NCI-H1092 treated with DMSO at 0.1 percent for 48 hours (cell line): ENCODE results near the gene C14orf180.

Source experiments
- DNase-seq: peaks from one replicate; lab custom pipeline; 2025; lab: John Stamatoyannopoulos, UW

C14orf180 gene

GRCh38 chr14:104561632-104562495 is 17.7 kb upstream of the C14orf180 start:
- DNase-seq = no peak

GRCh38 chr14:104562606-104563005 is 17.0 kb upstream of the C14orf180 start:
- DNase-seq = no peak

- no peak for DNase-seq
These were observed 16.3 kb upstream of the C14orf180 start for GRCh38 chr14:104563191-104563741.

DNA sequence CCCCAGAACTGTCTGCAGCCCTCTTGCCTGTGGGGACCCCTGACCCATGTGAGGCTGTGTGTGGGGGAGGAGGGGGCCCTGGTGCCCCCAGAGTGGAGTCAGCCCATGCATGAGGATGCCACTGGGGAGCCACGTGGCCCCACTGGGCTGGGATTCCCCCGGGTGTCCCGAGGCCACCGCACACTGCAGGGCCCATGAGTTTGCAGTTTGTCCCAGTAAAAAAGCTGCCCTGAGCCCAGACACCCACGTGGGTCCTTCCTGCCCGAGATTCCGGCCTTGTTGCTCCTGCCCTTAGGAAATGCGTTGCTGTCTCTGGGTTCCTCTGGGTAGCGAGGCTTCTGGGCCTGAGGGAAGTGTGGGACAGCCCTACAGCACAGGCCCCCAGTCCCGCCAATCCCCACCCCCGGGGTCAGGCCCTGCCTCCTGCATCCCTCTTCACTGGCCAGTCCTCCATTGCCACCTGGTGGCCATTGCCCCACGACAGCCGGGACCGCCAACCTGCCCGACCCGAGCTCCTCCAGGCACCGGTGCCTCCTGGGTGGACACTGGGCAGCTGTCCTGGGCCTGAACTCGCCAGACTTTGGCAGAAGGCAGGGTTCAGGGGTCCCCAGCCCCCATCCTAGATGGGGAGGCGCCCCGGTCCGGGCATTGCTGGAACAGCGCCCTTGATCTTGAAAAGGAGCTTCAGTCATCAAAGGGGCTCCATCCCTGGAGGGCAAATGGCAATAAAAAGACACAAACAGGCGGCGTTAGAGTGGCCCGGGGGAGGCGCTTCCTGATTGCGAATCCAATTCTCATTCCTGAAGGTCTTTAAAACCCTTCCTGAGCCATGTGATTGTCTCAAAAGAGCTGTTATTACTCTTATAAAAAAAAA is 15.6 kb upstream of the C14orf180 start:
- DNase-seq = peak; percentile 51

DNA sequence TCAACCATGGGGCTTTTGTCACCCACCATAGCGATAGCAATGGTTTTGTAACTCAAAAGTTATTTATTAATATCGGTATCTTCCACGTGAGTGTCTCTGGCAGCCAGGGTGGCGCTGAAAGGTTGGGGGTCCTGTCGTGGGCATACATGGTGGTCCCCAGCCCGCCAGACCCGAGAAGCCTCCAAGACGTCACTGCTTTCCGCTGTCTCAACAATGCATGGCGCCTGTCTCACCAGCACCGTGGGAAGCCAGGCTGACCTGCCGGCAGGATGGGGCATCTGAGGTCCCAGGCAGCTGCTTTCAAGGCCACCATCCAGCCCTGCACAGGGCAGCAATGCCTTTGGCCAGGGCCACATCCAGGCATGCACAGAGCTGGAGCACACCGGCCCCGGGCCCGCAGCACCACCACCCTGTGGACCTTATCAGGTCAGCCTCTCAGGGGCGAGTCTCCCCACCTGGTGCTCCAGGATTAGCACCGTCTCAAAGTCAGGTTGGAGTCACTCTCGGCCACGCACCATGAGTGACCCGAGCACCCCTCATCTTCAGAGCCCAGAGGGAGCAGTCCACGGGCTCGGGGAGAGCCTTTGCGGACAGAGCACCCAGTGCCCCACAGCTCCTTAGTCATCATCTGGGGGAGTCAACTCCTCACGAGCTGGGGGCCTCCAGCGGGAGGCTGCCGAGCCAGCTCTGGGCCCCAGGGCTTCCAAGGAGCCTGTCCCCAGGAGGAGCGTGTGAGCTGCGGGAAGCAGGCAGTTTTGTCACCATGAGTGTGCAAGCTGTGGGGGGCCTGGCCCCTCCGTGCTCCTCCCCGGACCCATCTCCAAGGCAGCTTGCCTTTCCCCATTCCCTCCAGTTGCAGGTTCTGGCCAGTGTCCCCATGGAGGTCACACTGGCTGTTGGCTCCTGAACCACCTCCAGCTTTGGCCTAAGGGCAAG is 14.6 kb upstream of the C14orf180 start:
- no peak for DNase-seq

GRCh38 chr14:104567141-104567956 is 12.2 kb upstream of the C14orf180 start:
- no peak for DNase-seq

- DNase-seq = no peak
These were observed 11.7 kb upstream of the C14orf180 start for GRCh38 chr14:104567957-104568225.

- no peak for DNase-seq
These were observed 10.9 kb upstream of the C14orf180 start for GRCh38 chr14:104568620-104569019.

DNA sequence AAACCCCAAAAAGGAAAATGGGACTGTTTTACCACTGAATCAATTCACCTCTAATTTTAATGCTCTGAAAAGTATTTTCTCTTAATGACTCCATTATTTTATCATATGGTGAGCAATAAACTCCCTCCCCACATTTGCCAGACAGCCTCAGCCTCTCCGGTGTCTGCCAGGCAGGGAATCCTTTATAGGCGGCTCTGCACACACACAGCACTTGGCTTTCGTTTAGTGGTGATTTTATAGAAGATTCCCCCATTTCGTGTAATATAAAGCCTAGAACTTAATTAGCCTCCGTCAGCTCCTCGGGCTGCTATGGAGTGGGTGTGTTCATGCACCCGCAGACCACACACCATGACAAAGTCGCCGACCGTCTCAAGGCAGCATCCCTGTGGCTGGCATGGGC is 10.1 kb upstream of the C14orf180 start:
- no peak for DNase-seq

GRCh38 chr14:104571246-104571645 is 8.3 kb upstream of the C14orf180 start:
- DNase-seq = no peak

GRCh38 chr14:104572024-104572626 is 7.4 kb upstream of the C14orf180 start:
- no peak for DNase-seq

DNA sequence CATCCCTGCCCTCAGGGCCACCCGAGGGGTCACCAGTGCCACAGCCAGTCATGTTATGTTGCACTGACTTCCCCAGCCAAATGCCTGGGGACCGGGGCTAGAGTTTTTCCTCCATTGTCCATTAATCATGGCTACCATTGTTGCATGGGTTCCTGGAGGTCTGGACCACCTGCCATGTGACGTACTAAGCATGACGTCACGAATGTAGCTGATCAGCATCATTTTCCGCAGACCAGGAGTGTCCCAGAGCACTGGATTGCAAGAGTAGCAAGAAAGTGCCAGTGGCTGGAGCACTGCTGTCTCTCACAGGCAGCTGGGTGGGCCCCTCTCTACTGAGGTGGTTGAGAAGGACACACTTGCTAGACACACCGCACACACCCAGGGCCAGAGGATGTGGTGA is 6.9 kb upstream of the C14orf180 start:
- DNase-seq = no peak

DNA sequence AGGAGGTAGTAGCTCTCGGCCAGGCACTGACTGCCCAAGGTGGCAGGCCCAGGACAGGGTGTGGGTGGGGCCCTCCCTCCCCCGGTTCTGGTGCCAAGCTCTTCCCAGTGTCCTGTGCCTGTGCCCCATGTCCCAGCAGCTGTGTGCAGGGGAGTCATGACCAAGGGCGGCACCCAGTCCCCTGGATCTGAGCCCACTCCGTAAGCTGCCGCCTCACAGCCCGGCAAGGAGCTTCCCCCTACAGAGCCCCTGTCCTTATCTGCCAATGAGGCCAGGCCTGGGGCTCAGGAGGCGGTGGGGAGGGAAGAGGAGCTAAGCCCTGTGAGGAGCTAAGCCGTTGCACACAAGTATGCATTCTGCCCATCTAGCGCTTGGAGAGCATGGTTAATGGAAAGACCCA is 5.6 kb upstream of the C14orf180 start:
- no peak for DNase-seq

DNA sequence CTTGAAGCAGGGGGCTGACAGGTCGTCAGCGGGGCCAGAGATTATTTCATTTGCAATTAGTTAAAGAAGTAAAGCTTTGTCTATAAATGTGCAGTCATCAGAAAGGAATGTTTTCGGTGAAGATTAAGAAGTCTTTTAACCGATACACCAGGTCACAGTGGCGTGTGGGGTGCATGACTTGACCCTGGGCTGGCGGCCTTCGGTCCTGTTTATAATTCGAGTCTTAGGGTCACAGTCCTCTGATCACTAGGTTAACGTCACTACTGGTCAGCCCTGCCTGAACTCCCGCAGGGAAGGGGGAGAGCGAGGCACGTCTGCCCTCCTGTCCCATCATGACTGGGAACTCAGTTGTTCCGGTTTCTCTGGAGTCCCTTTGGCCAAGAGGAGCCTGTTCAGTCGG is 5.0 kb upstream of the C14orf180 start:
- no peak for DNase-seq

DNA sequence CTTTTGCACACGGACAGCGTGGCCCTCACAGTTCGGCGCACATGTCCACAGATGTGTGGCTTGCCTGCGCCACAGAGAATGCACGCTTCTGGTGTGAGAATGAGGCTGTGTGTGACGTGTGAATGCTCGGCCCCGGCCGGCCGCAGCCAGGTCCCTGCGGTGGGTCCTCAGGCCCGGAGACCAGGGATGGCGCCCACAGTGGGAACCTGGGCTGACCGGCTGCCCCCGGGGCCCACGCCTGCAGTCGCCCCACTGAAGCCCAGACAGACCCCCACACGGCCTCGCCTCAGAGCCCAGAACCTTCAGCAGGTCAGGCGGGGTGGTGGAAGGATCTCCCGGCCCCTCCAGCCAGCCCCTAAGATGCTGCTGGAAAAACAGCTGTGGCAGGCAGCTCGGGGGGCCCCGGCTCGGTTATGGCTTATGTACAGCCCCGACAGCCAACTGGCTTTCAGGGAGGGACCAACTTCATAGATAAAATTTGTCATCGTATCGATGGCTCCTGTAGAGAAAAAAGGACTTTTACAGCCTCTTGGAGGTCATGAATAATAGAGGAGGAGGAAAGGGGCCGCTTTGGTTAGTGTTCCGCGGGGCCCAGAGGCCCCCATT is 4.5 kb upstream of the C14orf180 start:
- DNase-seq = no peak

- DNase-seq = no peak
These were observed 3.2 kb upstream of the C14orf180 start for GRCh38 chr14:104576232-104576969.

- DNase-seq = no peak
These were observed 2.6 kb upstream of the C14orf180 start for GRCh38 chr14:104576970-104577332.

- DNase-seq = no peak
These were observed 2.1 kb upstream of the C14orf180 start for GRCh38 chr14:104577426-104577825.

GRCh38 chr14:104577847-104578301 is 1.7 kb upstream of the C14orf180 start:
- DNase-seq = no peak
